NCI-H460 (cell line): ENCODE data around the gene ZNF416. TPM values are rescaled to one million over a fixed set of nuclear protein-coding genes. Genes with fewer than 3 reads are reported as not detected.

Source experiments
- DNase-seq: peaks from one replicate; pipeline ENCODE4 v3.0.0-alpha.2; 2016; ENCODE audit warnings: low read depth; ENCODE audit errors: extremely low read depth
- polyA plus RNA-seq: library from polyadenylated mRNA; depleted of rRNA; stranded (reverse); fragments of >200 nt; gene quantifications from 2 replicates; pipeline ENCODE4 v1.2.3, GENCODE V29; 2014; cell fraction: nucleus; rRNA removed
- total RNA-seq: library from RNA; depleted of rRNA; stranded (reverse); fragments of >200 nt; shearing (Covaris generic); gene quantifications from 2 replicates; pipeline ENCODE4 v1.2.3, GENCODE V29; 2014; rRNA removed

The ZNF416 gene
- 4.5 and 5.0 TPM in 2 replicates for total RNA-seq
- polyA plus RNA-seq = 1.1 and 1.2 TPM in 2 replicates

GRCh38 chr19:57578487-57579205 lies at the start of gene ZNF416:
TSS of gene ZNF416 (minus strand) at chr19:57578911. CDS start at chr19:57578704, 207 bp downstream.
- DNase-seq = peak; percentile 94

GRCh38 chr19:57623091-57623490 lies 44.4 kb upstream of the ZNF416 start:
- DNase-seq = no peak

GRCh38 chr19:57620673-57621348 lies 42.1 kb upstream of the ZNF416 start:
- no peak for DNase-seq

GRCh38 chr19:57615346-57615745 lies 36.6 kb upstream of the ZNF416 start:
- no peak for DNase-seq

- peak; percentile 78 for DNase-seq
Measured at GRCh38 chr19:57613941-57614743, 35.4 kb upstream of the ZNF416 start, which contains the start of gene ZNF134. TSS of gene ZNF134 (plus strand) at chr19:57614242. CDS start at chr19:57619469, 5,227 bp downstream.

- no peak for DNase-seq
Measured at GRCh38 chr19:57611113-57611512, 32.4 kb upstream of the ZNF416 start.

GRCh38 chr19:57606931-57607330 lies 28.2 kb upstream of the ZNF416 start:
- DNase-seq = no peak

- DNase-seq = peak; percentile 88
Measured at GRCh38 chr19:57599761-57600383, 21.2 kb upstream of the ZNF416 start, which contains the start of gene ZNF530. TSS of gene ZNF530 (plus strand) at chr19:57599885. CDS start at chr19:57604346, 4,461 bp downstream.

GRCh38 chr19:57599377-57599760 lies 20.7 kb upstream of the ZNF416 start:
- DNase-seq = no peak

- DNase-seq = no peak
Measured at GRCh38 chr19:57587529-57587928, 8.8 kb upstream of the ZNF416 start.

- no peak for DNase-seq
Measured at GRCh38 chr19:57583521-57584416, 5.1 kb upstream of the ZNF416 start, which contains the start of gene ZIK1. TSS of gene ZIK1 (plus strand) at chr19:57584145. CDS start at chr19:57584357, 212 bp downstream.

GRCh38 chr19:57583104-57583520 lies 4.4 kb upstream of the ZNF416 start:
- no peak for DNase-seq

- no peak for DNase-seq
Measured at GRCh38 chr19:57576661-57577060, 2.0 kb downstream of the ZNF416 start.

GRCh38 chr19:57572415-57572947 lies 6.2 kb downstream of the ZNF416 start:
- DNase-seq = no peak

GRCh38 chr19:57570707-57571106 lies 8.0 kb downstream of the ZNF416 start:
- DNase-seq = no peak

- DNase-seq = no peak
Measured at GRCh38 chr19:57566396-57567265, 12.1 kb downstream of the ZNF416 start.

GRCh38 chr19:57563547-57563946 lies 15.2 kb downstream of the ZNF416 start:
- DNase-seq = no peak

- peak; percentile 41 for DNase-seq
Measured at GRCh38 chr19:57560049-57560491, 18.6 kb downstream of the ZNF416 start.
